ENCODE measurements around the gene SDC3.

Gene SDC3

DNA sequence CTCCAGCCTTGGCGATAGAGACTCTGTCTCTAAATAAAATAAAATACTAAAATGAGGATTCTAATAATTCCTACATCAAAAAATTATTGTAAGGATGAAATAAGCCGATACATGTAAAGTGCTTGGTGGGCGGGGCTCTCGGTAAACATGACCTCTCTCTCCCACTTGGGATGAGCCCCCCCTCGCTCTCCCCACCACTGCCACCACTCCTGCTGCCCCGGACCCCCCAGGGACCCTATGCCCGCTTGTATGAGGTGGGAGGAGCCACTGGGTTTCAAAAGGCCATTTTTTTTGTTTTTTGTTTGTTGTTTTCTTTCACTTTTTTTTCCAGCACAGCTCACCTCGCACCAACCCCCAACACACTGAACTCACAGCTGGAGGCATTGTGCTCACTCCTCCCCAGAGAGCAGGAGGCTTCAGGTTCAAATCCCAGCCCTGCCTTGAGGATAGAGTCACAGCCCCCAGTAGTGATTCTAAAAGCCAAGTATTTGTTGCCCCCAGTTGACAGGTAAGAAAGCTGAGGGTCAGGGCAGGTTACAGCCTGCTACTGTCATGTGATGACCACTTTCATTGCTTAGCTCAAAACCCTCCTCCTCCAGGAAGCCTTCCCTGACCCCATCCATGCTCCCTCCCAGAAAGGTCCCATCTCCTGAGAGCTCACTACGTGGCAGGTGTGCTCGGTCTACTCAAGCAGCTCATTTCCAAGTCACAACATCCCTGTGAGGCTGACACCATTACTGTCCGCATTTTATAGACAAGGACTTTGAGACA lies 4.2 kb downstream of the SDC3 start:
- no peak for ATAC-seq

DNA sequence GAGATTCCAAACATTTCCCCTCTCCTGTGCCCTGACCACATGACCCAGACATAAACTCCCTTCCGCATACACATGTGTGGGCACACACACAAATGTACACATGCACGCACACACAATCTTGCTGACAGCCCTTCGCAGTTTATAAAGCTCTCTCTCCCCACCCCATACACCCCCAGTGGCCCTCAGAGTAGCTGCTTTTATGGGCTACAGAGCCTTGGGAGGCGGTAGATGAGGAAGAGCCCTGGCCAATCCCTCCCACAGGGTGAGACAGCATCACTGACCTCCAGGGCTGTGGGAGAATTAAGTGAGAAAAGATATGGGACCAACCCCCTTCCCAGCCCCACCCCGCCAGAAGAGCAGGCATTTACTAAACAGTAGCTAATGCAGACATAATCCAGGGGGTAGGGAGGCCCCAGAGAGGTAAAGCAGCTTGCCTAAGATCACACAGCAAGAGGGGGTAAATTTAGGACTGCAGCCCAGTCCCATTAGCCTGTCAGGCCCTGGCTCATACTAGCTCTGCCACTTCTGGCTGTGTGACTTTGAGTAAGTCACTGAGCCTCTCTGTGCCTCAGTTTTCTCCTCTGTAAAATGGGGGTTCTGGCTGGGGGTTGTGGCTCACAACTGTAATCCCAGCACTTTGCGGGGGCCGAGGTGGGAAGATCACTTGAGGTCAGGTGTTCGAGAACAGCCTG lies 5.1 kb downstream of the SDC3 start:
- no peak for ATAC-seq

DNA sequence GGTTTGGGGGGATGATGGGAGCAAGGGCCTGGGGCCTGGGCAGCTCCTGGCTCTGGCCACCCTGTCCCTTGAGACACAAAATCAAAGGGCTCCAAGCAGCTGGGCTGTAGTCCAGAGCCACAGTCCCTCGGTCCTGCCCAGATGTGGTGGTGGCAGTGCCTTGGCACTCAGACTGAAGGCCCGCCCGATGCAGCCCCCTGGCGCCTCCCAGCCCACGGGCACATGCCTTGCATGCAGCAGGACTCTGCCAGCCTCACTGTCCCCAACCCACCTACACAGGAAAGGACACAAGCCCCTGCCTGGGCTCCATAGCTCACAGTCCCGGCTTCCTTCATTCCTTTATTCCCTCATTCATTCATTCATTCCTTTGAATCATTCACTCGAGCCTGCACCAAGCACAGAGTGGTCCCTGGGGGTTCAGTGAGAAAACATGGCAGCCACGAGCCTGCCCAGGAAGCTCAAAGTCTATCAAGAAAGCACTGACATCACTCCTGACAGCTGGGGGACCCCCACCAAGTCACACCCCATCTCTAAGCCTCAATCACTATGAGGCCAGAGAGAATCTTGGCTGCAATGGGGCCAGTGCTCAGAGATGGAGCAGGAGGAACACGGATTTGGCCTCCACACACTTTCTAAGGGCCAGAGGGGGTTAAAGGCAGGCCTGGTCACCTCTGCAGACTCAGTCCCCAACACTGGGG lies 5.8 kb downstream of the SDC3 start:
- ATAC-seq: no peak

DNA sequence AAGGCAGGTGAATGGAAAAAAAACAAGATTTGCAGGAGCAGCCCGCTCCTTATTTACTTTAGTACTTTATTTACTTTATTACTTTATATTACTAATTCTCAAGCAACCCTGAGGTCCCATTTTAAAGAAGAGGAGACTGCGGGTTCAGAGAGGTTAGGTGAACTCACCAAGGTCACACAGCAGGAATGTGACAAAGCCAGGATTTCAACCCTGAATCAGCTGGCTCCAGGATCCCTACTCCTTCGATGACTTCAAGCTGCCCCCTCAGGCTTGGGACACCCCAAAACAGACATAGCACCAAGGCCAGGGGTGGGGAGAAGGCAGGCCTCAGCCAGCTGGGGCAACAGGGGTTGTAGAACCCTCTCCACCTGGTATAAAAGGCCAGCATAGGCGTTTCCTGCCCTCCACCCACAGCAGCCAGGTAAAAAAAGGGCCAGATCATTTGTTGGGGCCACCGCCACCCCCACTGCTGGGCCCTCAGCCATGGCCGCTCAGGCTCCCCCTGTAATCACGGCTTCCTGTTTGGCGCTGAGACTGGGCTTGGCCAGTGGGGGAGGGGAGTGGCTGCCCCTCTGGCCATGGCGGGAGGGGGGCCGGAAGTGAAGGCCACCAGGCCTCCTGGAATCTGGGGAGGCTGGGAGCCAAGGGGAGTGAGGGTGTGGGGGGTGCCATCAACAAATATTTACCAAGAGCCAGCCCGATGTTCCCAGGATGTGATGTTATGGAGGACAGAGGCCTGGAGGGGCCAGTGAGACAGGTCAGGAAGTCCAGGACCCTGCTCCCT lies 6.6 kb downstream of the SDC3 start:
- ATAC-seq: no peak

DNA sequence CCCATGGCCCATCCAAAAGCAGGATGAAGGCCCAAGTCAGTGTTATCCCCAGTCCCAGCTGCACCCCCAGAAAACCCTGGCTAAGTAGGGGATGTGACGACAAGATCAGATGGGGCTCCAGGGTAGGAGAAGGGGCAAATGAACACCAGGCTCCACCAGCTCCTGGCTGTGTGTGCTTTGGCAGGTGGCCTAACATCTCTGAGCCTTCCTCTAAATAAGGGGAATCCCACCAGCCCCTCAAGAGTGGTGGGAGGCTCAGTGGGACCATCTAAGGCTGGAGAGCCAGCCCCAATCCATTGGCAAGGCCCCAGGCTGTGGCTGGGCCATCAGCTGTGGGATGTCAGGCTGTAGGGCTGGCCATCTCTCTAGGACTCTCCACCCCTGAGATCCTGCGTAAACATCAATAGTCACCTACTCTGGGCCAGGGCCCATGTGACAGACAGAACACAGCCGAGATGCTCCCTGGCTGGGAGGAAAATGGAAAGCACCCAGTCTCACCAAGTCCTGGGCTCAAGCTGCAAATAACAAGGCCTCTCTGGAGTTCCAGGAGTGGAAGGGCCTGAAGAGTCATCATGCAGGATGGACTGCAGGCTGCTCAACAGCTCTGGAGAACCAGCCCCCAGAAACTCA lies 7.5 kb downstream of the SDC3 start:
- ATAC-seq: no peak

DNA sequence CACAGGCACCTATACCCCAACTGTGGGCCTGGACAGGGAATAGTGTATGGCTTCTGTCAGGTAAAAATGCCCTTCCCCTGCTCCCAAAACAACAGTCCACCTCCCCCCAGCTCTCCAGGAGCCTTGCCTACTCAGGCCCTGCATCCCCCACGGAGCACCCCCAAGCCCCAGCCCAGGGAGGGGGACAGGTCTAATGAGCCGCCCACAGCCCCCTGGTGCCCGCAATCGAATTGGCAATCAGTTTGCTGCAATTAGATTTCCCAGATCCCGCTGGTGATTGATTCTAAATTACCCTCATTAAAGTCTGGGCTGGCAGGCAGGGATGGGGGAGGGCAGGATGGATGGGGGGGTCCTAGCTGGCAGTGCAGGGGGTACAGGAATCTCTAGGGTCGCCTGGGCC lies 8.1 kb downstream of the SDC3 start:
- no peak for ATAC-seq

DNA sequence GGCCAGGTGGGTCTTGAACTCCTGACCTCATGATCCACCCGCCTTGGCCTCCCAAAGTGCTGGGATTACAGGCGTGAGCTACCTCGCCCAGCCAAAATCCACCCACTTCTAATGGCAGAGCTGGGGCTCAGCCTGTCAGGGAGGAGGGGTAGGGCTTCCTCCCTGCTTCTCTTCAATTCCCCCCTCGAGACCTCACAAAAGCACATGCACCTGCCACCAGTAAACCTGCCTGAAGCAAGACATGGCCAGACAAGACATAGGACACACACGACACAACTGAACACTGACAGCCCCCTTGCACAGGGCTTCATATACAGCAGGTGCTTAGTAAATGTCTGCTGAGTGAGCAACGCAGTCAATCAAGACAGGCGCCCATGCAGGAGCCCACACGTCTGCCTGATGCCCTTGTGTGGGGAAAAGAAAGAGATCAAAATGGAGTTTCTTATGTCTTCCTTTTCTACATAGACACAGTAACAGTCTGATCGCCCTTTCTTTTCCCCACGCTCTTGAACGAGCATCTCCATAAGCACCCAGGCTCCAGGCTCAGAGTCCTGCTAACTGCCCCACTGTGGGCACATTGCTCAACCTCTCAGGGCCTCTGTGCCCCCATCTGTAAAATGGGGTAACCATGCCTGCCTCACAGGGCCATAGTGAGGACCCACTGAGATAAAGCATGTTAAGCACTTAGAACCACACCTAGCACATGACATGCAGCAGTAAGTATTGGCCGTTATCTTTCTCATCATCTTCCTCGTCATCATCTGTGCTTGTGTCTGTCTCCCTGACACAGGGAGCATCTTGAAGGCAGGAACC lies 8.8 kb downstream of the SDC3 start:
- ATAC-seq: no peak

DNA sequence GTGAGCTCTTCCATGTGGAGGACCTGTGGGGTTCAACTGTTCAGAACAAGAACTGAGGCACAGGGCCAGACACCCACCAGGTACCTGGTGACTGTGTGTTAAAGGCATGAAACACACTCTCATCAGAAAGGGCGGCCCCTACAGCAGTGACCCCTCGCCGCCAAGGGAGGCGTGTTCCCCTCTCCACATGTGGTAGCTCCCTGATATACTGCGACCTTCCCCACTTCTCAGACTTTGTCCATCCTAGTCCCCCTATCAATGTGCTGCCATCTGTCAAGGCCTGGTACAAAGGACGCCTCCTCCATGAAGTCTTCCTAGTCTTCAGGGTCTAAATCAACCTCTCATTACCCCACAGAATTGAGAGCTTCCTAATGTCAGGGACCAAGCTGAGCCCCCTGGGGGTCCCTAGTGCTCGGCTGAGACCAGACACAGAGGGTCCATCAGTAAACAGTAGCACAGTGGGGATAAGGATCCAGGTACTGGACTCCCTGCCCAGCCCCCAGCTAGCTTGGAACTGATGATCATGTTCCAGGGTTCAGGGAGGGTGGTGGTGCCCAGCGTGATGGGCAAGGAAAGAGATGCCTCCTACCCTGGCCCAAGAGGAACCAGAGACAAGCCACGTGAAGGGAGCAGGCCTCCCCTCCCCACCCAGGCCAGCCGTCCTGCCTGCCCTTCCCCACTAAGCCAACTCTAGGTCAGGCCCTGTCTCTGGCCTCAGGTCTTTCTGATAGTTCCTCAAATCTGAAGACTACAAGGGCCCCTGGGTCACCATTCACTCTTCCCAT lies 10.3 kb downstream of the SDC3 start:
- no peak for ATAC-seq

DNA sequence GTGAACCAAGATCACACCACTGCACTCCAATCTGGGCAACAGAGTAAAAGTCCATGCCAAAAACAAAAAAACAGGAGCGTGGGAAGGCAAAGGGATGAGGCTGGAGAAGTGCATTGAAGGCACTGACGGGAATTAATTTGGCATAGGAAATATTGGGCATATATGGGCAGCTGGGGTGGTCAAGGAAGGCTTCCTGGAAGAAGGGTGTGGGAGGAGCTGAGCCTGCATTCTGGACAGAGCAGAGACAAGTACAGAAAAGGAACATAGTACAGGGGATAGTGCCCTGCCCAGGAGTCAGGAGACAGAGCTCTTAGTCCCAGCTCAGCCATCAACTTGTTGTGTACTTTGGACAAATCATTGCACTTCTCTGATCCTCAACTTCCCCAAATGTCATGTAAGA lies 11.7 kb downstream of the SDC3 start:
- no peak for ATAC-seq

DNA sequence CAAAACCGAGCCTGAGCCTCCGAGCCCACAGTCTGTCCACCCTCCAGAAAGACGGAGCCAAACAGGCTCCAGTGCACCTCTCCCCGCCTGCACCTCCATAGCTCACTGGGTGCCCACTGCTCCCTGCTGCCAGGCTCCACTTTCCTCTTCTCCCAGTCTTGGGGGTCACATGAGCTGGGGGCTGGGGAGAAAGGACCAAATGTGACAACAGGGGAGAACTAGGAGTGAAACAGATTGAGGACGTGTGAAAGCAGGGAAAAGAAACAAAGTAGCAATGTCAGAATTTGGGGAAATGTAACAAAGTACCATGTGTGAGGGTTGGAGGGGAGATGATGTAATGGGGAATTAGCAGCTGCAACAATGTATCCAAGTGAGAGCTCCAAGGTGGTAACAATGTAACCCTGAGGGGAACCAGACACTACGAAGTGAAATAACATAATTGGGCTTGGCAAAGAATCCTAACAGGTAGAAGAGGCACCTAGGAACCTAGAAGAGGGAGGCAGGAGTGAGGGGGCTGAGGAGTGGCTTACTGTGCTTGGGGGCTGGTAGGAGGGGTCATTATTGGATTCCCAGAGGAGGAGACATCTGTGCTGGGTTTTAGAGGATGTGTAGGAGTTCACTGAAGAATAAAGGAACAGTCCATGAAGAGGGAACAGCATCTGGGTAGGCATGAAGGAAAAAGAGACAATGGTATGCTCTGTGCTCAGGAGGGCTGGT lies 12.5 kb downstream of the SDC3 start:
- ATAC-seq: no peak

DNA sequence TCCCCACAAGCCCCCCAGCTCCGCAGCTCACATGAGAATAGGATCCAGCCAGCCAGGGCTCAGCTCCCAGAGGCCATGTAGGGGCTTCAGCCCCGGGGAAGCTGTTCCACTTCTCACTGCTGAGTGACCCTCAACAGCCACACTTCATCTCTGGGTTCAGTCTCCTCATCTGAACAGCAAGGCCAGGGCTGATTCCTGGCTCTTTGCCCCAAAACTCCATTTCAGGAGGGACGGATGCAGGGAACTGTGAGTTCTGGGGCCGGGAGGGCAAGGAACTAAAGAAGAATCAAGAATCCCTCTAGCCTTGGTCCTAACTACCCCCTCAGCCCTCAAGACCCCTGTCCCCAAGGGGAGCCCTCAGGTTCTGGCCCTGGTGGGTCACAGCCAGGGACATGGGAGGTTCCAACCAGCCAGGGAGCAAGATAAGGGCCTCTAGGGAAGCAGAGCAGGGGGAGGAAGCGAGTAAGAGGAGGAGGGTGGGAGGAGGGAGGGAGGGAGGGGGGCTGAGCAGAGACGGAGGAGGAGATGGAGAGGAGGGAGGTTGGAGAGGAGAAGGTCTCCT lies 13.1 kb downstream of the SDC3 start:
- ATAC-seq: no peak

DNA sequence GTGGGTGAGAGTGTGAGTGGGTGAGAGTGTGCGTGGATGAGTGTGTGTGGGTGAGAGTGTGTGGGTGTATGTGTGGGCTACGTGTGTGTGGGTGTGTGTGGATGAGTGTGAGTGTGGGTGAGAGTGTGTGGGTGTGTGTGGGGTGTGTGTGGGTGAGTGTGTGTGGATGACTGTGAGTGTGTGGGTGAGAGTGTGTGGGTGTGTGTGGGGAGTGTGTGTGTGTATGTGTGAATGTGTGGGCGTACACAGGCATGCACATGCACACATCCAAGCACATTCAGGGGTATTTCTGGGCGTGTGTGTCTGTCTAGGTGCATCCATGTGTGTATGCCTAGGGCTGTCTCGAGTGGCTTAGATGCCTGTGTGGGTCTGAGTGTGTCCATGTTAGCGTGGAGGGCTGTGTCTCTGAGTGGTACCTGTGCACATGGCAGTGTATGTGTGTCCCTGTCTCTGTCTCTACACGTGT lies 14.0 kb downstream of the SDC3 start:
- no peak for ATAC-seq

DNA sequence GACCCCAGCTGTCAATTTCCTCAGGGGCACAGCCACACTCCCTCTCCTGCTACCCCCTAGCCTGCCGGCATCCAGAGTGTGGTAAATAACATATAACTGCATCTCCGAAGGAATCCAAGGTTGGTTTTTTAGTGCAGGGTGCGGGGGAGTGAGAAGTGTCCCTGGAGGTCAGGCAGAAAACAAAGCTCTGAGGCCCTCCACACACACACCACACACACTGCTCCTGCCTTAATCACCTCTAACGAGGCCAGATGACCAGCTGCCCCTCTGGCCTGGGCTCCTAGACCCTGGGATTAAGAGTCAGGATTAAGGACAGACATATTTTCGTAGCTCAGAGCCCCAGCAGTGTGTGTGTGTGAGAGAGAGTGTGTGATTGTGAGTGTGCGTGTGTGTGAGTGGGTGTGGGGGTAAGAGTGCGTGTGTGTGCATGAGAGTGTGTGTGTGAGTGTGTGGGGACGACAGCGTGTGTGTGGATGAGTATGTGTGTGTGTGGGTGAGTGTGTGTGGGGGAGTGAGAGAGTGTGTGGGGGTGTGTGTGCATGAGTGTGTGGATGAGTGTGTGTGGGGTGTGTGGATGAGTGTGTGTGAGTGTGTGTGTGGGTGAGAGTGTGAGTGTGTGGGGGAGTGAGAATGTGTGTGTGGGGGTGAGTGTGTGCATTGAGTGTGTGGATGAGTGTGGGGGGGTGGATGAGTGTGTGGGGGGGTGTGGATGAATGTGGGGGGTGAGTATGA lies 14.6 kb downstream of the SDC3 start:
- no peak for ATAC-seq

DNA sequence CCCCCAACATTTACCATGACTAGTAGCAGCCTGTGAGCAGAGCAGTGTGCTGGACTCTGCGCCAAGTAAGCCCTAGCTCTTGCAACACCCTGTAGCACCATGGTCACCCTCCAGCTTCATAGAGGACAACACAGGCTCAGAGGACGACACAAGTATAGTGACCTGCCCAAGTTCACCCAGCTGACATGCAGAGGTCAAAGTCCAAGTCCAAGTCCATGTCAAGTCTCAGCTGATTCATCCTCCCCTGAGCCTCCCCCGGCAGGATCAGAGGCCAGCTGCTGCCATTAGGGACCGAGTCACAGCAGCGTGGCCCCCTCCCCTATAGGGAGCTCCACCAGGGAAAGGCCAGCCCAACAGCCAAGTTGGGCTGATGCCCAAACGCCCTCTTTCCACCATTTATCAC lies 15.9 kb downstream of the SDC3 start:
- ATAC-seq: no peak

DNA sequence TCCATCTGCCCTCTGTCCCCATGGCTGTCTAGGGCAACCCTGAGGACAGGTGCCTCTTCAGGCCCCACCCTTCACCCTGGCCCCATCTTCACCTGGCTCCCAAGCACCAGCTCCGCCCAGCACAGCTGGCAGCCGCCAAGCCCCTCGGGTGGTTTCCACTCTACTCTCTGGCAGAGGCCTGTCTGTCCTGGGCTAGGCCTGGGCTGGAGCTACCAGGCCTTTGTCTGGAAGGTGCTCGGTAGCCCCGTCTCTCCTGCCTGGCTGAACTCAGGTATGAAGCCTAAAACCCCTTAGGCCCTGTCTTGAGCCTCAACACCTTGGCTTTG lies 17.4 kb downstream of the SDC3 start:
- no peak for ATAC-seq

DNA sequence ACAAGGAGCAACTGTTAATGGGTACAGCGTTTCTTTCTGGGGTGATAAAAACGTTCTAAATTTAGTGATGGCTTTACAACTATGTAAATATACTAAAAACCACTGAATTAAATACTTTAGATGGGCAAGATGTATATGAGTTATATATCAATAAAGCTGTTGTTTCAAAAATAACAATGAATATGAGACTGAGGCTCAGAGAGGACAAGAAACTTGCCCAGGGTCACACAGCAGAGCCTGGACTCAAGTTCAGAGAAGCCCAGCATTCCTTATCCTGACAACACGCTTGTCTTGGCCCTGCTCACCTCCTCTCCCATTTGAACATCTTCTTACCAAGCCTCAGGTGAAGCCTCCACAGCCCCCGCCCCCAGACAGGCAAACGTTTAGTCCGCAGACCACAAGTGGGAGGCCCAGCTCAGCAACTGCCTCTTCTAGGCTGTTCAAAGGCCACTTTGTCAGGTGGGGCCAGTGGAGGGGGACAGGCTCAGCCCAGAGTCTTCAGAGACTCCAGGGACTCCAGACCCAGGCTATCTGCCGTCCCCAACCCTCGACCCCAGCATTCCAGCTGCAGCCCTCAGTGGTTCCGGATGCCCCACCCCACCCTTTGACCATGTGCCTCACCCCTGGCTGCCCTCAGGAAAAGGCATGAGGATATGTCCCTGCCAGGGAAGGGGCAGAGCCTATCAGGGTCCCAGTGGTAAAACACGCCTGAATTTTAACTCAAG lies 17.9 kb downstream of the SDC3 start:
- no peak for ATAC-seq

DNA sequence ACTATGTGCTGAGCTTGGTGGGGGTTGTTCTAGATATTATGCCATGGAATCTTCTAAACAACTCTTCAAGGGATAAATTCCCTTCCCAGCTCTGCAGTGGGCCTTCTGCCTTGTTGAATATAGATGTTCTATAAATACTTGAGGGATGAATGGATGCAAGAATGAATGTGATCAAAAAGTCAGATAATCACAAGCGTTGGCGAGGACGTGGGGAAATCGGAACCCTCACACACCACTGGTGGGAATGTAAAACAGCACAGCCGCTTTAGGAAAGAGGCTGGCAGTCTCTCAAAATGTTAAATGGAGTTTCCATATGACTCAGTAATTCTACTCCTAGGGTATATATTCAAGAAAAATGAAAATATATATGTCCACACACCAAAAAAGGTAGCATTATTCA lies 19.0 kb downstream of the SDC3 start:
- no peak for ATAC-seq

DNA sequence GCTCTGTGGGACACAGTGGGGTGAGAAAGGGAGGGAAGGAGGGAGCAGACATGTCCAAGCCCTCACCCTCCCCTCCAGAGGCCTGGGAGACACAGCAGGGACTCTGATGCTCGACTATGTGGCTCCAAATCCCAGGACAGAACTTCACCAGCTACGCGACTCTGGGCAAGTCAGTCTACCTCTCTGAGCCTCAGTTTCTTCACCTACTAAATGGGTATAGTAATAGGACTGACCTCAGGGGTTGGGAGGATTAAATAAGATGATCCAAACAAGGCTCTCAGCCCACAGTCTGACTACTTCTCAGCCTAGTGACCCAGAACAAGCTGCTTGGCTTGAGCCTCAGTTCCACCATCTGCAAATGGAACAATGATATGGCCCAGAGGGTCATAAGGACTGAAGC lies 19.6 kb downstream of the SDC3 start:
- no peak for ATAC-seq

DNA sequence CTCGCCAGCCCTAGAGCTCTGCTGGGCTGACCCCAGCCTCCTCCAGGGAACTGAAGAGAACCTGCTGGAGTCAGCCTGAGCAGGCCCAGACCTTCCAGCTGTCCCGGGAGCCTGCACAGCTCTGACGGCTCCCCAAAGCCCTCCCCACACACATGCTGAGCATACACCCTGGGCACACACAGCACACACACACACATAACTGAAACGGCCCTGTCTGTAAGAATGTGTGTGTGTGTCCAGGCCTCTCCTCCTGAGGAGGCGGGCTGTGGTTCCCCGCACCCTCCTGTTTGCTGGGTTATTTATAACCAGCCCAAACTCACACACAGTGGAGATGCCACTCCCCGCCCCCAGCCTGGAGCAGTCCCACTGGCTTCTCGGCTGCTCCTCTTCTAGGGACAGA lies 20.2 kb downstream of the SDC3 start:
- no peak for ATAC-seq

Data from activated CD4-positive, CD25-positive, alpha-beta regulatory T cell treated with anti-CD3 and anti-CD28 coated beads, Interleukin-2, amount 50 U/mL, for 24 hours (primary cell).